Measurements from ENCODE around the gene BGN.

GRCh38 chrX:153494061-153494460 is 719 bp upstream of the BGN start:
- TF ChIP-seq CTCF (IDR thresholded peaks at IDR 0.05) (no peak), POLR2AphosphoS5 (IDR thresholded peaks at IDR 0.05; ENCODE audit: low read depth, low read length) (no peak), TCF7L2 (IDR thresholded peaks at IDR 0.05; ENCODE audit: low read depth, low read length) (no peak), REST (IDR thresholded peaks at IDR 0.05; ENCODE audit: insufficient read depth in 1 of 2, low read depth in 2 of 2, low read length in 1 of 2) (no peak), SIN3A (IDR thresholded peaks at IDR 0.05; ENCODE audit: borderline replicate concordance, insufficient read depth, low read depth, low read length) (no peak)

Data from Panc1 (cell line).